DMS79 treated with DMSO at 0.1 percent for 48 hours (cell line): ENCODE results near the gene CDC42EP5.
"Not testable (repeated sequence)": the region's sequence is repeated elsewhere in the genome, so short reads cannot be mapped to it uniquely, and the experiment has no call there.

Experiments
- DNase-seq: peaks from one replicate; lab custom pipeline; 2025; lab: John Stamatoyannopoulos, UW

CDC42EP5 gene, protein sequence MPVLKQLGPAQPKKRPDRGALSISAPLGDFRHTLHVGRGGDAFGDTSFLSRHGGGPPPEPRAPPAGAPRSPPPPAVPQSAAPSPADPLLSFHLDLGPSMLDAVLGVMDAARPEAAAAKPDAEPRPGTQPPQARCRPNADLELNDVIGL

DNA sequence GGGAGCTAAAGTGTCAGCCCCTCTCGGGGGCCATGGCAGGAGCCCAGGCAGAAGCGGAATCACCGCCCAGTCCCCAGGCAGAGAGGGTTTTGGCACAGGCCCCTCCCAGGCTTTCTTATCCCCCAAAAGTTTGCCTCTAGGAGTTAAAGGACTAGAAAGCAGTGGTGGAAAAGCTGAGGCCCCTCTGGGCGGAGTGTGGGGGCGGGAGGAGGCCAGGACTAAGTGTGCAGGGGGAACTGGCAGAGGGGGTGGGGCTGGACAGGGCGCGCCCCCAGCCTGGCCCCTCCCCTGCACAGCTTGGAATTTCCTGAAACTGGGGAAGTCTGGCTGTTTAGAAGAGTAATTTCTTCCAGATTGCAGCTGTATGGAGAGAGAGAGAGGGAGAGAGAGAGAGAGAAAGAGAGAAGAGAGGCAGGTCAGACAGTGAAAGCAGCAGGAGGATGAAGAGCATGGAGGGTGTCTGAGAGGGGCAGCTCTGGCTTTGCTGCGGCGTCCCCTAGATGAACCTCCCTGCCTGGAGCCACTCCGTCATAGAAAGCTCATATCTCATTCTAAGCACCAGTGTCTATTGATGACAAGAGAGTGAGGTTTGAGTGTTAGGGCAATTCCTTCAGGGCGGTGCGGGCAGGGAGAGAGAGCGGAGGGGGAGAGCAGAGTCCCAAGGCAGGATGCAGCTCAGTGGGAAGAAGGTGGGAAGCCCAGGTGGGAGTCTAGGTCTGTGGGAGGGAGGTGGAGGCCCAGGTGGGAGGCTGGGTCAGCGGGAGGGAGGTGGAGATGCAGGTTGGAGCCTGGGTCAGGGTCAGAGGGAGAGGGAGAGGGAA is at the start of gene CDC42EP5:
TSS of gene CDC42EP5 (minus strand) at position 226 of the 821 bp plus-strand sequence. CDS start 7,749 bp downstream, outside the sequence.
- no peak for DNase-seq

DNA sequence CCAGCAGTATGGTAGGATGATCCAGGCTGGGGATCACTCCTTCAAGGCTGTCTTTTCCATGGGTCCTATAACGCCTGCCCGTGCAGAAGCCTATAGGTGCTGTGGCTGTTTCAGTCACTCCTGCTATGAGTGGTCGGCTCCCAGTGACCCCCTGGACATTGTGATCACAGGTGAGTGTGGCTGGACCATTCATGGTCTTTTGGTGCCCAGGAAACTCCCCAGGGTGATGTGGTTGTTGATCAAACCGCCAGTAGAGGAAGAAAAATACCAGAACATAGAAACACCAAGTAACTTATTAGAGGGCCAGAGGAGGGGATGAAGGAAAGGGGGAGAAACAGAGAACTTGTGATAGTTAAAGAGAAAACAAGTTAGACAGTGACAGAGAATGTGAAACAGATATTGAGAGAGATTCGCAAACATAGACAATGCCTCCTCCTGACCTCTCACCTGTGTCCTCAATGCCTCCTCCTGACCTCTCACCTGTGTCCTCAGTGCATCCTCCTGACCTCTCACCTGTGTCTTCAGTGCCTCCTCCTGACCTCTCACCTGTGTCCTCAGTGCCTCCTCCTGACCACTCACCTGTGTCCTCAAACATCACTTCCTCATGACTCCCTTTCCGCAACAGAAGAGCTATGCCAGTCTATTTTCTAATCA is 48.9 kb upstream of the CDC42EP5 start:
- DNase-seq: no peak

DNA sequence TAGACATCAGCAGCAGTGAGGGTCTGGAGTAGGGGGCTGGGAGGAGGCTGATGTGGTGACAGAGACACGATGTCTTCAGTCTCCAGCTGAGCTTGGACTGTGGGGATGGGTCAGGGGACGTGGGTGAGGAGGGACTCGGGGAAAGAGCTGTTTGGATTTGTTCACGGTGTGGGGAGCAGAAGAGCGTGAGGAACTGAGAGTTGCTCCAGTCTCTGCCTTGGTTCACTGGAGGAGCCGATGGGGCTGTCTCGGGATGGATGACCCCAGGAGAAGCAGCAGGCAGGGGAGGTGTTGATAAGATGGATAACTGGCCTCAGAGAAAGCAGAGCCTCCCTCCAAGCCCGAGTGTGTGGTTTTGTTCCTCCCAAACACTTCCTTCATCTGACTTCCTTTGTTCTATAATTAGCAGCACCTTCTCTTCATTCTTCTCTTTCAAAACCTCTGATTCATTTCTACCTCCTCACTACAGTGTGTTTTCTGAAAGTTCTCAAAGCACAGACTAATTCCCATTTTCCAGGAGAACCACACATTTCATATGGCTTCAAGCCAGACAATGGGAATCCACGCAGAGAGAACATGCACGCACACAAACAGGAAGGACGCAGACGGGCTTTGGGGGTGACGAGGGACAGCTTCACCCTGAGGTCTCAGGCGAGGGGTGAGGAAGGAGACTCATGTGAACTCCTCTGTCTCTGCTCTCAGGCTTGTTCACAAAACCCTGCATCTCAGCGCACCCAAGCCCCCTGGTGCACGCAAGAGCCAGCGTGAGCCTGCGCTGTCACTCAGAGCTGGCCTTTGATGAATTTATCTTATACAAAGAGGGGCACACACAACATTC is 48.1 kb upstream of the CDC42EP5 start:
- DNase-seq: no peak

DNA sequence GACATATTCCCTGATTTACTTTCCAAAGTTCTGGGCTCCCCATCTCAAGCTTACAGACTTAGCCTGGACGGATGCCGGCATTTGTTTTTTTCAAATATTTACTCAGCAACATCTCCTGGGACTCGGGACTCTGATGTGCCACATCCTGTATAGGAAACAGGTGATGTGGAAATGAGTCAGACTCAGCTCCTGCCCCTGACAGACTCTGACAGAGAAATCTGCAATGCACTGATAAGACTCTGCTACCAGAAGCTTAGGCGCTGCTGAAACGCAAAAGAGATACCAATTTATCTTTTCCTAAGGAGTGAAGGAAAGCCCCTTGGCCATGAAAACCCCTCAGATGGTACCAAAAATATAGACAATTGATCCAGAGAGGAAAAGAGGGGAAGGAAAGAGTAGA is 45.7 kb upstream of the CDC42EP5 start:
- peak; percentile 9 for DNase-seq

DNA sequence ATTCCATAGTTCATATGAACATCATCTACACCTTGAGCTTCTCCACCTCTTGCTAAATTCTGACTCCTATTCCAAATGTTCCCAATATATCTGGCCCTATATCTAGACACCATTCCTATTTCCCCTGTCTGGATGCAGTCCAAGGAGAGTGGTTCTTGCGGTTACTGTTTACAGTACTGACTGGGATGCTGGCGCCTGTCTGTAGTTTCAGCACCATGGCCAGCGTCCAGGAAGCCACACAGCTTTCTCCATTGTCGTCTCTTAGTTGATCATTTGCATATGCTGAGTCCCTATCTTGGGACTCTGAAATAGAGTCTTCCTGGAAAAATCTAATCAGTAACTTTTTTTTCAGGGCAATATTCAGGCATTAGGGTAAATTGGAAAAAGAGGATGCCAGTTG is 44.4 kb upstream of the CDC42EP5 start:
- peak; percentile 32 for DNase-seq

DNA sequence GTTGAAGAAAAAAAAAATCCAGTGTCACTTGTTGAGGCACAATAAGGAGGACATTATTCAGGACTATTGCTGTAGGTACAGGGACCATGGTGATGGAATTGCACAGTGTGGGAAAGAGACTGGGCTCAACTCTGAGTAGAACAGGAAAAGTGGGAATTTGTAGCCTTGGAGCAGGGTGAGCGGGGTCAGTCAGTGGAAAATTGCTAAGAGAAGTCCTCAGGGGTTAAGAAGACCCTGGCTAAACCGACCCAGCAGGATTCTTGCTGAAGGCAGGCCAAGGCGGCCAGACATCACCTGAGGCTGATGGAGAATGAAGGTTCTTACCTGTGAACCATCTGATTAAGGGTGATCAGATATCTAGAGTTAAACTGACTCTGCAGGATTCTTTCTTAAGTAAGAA is 42.1 kb upstream of the CDC42EP5 start:
- no peak for DNase-seq

DNA sequence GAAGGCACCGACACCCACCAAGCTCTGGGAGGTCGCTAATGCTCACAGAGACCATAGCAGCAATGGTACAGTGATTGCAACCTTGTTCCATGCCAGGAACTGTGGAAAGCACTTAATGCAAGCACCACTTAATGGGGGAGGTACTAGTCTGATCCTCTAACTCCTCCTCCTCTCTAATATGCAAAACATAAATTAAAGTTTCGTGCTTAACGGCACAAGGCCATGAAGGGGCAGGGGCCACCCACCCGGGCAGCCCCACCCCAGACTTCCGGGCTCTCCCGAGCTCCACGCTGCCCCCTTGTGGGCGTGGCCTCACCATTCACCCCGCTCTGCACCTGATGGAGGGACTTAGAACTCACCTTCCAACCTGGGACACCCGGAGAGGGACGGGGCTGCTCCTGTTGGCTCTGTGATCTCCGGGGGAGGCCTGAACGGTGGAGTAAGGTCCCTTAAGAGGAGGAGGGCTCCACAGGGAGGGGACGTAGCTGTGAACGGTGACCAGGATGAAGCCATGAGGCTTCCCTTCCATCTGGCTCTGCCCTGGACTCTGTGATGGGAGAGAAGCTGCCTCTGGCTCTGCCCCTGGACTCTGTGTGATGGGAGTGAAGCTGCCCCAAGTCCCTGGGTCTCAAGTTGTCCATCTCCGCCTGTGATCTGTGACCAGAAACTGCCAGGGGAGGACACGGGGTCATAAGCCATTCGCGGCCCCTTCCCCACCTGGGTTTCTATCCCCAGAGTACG is 36.3 kb upstream of the CDC42EP5 start:
- DNase-seq: not testable (repeated sequence)

DNA sequence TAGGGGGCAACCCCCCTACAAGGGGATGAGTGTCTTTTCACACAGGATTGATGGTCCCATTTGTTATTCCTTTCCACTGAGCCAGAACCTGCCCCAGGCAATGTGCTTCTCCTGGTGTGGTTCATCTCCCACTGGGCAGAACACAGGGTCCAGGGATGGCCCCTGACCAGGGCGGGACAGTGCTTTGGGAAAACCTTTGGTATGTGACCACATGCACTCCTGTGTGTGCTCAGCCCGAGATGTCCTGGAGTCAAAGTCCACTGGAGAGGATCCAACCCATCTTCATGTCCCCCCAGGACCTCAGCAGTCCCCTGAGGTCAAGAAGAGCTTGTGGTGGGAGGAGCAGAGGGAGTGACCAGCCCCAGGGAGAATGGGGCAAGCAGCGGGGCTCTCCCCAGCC is 35.4 kb upstream of the CDC42EP5 start:
- DNase-seq: not testable (repeated sequence)

DNA sequence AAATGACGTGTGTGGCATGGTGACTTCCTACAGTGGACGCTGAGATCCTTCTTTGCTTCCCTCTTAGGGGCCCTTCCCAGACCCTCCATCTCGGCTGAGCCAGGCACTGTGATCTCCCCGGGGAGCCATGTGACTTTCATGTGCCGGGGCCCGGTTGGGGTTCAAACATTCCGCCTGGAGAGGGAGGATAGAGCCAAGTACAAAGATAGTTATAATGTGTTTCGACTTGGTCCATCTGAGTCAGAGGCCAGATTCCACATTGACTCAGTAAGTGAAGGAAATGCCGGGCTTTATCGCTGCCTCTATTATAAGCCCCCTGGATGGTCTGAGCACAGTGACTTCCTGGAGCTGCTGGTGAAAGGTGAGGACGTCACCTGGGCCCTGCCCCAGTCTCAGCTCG is 34.7 kb upstream of the CDC42EP5 start:
- no peak for DNase-seq

DNA sequence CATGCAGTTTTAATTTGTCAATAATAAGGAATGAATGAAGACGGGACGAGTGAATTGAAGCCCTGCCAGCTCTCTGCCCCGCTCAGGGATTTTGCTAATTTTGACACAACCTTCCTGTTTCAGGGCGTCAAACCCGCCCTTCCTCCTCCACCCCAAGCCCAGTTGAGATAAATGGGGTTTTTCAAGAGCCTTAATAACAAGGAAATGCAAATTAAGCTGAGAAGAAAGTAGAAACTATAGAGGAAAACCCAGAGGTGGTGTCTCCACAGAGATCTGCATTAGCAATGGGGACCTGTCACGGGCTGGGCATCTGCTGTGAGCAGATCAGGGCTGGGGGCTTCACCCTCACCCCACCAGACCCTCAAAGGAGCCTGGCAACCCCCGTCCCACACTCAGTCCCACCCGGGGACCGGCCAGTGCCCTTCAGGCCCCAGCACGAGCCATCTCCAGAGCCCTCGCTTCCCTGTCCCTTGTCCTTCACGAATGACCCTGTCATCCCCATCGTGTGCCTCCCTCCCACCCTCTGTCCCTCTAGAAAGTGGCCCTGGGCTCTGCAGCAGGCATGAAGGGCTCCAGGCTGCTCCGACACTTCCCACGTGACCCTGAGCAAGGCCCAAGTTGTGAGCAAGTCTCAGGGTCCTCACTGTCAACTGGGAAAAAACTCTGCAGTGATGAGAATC is 34.1 kb upstream of the CDC42EP5 start:
- DNase-seq: not testable (repeated sequence)

DNA sequence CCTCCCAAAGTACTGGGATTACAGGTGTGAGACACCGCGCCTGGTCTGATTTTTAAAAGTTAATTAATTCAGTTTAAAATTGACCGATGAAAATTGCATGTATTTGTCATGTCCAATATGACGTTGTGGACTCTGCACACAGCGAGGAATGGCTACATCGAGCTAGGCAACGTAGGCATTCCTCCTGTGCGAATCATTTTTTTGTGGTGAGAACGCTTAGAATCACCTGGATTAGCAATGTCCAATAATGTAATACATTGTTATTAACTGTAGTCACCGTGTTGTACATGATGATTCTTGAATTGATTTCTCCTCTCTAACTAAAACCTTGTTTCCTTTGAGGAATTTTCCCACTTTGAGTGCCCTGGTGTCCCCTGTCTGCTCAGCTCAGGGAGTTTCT is 33.0 kb upstream of the CDC42EP5 start:
- no peak for DNase-seq

DNA sequence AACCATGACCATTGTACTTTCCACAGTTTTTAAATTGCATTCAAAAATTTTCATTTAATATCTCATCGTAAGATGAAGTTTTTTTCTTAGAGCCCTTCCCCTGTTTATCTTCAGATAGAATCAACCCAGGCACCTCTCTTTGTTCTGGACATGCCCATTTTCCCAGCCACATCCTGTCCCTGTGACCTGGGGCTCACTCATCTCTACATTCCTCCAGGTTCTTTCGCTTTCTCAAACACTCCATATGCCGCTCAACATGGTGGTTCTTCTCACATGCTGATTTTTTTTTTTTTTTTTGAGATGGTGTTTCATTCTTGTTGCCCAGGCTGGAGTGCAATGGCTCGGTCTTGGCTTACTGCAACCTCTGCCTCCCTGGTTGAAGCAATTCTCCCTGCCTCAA is 32.4 kb upstream of the CDC42EP5 start:
- DNase-seq: not testable (repeated sequence)

DNA sequence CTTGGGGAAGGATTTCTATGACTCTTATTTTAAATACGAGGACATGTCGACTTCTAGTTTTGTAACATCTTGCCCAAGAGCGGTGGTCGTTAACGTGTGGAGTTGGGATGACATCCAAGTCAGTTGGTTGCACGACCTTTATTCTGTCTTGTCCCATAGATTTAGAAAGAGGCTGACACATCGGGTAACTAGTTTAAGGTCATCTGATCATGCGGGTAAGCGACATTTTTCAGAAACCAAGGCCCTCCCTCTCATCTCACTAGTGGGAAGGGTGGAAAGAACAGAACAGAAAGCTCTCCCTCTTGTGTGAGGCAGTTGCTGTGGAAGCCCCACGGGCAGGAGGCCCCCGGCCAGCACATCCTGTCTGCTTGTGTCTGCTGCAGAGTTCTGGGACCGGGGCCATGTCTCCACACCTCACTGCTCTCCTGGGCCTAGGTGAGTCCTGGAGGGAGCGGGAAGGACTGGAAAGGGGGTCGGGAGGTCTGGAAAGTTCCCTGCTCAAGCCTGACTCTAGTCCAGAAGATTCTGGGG is 29.5 kb upstream of the CDC42EP5 start, which contains the start of gene LAIR2:
TSS of gene LAIR2 (plus strand) at position 314 of the 531 bp plus-strand sequence. CDS start at position 402, 88 bp downstream.
- no peak for DNase-seq

DNA sequence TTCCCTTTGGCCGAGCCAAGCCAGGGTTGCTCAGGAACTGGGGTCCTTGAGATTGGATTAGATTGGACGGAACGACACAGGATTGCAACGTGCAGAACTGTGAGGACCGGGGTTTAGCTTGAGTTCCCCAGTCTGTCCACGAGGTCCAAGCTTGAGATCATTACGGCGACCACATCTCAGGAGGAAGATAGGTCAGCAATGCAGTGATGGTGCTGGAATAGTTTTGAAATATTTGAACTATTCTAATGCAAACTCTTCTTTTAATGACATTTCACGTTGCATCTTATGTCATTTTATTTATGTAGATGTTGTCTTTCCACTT is 25.3 kb upstream of the CDC42EP5 start:
- not testable (repeated sequence) for DNase-seq

DNA sequence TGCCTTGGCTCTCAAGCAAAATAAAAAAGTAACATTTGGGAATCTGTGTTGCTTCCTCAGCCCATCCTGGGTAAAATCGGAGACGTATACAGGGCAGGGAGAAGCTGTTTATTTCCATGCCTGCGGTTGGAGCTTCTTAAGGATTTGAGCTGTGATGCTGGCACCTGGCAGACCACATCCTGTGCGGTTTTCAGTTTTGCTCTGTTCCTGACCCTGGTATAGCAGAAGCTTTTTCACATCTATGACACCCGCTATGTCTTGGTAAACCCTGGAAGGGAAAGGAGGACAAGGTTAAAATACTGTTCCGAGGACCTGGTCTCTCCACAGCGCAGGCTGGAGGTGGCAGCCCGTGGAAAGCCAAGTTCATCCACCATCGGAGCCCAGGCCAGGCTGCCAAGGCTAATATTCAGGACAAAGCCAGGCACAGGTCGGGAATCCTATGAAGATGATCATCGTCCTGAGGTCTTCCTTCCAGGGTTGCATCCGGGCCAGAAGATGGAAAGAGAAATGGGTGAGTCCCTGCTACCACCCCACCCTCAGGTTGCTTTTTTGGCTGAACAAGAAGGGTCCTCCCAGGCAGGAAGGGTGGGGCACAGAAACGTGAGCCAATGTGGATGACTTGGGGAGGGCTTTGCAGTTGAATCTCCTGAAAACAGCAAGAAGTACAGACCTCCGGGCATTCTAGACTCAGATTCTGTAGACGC is 24.8 kb upstream of the CDC42EP5 start:
- not testable (repeated sequence) for DNase-seq

DNA sequence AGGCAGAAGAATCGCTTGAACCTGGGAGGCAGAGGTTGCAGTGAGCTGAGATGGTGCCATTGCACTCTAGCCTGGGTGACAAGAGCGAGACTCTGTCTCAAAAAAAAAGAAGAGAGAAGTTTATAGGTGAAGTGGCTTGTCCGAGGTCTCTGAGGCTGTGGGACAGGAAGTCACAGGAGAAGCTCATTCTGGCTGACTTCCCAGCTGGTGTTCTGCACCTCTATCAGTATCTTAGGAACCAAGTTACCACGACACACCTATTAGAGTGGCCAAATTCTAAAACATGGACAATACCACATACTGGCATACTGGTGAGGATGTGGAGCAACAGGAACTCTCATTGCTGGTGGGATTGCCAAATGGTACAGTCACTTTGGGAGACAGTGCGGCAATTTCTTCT is 22.2 kb upstream of the CDC42EP5 start:
- DNase-seq: not testable (repeated sequence)

DNA sequence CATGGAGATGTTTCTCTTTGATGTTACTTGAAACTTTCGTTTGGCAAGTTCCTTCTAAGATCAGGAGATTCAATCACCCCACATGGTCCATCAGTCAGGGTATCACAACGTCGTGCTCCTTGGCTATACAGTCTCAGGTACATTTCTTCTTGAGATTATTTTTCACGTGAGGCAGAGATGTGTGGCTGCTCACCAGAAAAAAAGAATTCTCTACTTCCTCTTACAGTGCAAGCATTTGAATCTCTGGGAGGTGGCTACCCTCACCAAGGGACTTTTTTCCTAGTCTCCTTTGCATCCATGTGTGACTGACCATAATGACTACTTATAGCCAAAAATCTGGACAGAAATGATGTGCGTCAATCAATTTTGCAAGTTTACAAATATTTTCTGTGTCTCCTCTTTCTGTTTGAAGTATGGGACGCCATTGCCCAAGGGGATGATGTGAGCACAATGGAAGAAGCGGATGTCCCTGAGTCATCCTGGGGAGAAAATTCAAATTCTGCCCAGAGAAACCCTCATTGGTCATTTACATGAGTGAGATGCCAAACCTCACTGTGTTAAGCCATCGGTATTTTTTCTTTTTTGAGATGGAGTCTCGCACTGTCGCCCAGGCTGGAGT is 21.0 kb upstream of the CDC42EP5 start:
- DNase-seq: no peak

DNA sequence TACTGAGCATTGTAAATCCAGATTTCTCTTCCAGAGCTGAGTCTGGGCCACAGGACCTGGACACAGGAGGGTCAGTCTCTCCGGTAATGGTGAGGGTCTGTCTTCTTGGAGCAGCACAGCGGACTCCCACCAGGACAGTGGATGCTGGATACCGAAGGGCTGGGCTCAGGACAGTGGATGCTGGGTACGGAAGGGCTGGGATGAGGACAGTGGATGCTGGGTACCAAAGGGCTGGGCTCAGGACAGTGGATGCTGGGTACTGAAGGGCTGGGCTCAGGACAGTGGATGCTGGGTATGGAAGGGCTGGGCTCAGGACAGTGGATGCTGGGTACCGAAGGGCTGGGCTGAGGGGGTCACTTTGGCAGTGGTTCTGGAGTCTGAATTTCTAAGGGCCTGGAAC is 20.0 kb upstream of the CDC42EP5 start:
- not testable (repeated sequence) for DNase-seq

DNA sequence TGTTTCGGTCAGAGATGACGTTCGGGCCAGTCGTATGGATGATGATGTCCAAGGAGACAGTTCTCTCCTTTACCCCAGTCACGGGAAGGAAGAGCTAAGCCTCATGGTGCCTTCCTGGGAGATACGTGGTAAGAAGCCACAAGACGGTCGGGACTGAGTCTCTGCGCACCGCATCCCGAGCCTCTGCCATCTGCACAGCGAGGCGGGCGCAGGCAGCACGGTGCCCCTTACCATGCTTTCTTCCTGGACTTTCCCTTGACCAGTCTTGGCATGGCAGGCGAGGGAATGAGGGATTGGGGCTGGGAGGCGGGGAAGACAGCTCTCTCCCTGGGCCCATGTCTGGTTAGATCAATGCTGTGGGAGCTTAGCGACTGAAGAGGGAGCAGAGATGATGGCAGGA is 19.5 kb upstream of the CDC42EP5 start:
- DNase-seq: no peak

DNA sequence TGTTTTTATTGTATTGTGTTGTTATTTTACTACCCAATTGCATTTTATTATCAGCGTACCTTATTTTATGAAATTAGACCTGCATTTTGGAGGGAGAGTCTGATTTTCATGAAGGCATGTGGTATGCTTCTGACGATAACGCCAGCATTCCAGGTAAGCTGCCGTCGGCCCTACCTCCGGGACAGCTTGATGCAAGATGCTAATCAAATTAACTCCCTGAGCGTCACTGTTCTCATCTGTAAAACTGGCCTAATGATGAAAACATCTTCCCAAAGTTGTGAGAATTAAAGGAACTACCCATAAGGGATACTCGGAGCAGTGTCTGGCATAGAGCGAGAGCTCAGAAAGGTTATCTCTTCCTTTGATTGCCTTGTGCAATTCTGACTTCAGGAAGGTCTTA is 16.7 kb upstream of the CDC42EP5 start:
- DNase-seq: no peak
